Hematopoietic multipotent progenitor cell treated with erythropoietin and hydrocortisone succinate and interleukin-3 and kit ligand, for 4 days (in vitro differentiated cells): ENCODE results near the gene CSF3.
A peak's percentile ranks its signal among the peaks of the same experiment; 100 is the strongest.

ENCODE experiments used
- DNase-seq: peaks from one replicate; pipeline ENCODE4 v3.0.0-alpha.2; 2015

CSF3 gene, protein sequence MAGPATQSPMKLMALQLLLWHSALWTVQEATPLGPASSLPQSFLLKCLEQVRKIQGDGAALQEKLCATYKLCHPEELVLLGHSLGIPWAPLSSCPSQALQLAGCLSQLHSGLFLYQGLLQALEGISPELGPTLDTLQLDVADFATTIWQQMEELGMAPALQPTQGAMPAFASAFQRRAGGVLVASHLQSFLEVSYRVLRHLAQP

DNA sequence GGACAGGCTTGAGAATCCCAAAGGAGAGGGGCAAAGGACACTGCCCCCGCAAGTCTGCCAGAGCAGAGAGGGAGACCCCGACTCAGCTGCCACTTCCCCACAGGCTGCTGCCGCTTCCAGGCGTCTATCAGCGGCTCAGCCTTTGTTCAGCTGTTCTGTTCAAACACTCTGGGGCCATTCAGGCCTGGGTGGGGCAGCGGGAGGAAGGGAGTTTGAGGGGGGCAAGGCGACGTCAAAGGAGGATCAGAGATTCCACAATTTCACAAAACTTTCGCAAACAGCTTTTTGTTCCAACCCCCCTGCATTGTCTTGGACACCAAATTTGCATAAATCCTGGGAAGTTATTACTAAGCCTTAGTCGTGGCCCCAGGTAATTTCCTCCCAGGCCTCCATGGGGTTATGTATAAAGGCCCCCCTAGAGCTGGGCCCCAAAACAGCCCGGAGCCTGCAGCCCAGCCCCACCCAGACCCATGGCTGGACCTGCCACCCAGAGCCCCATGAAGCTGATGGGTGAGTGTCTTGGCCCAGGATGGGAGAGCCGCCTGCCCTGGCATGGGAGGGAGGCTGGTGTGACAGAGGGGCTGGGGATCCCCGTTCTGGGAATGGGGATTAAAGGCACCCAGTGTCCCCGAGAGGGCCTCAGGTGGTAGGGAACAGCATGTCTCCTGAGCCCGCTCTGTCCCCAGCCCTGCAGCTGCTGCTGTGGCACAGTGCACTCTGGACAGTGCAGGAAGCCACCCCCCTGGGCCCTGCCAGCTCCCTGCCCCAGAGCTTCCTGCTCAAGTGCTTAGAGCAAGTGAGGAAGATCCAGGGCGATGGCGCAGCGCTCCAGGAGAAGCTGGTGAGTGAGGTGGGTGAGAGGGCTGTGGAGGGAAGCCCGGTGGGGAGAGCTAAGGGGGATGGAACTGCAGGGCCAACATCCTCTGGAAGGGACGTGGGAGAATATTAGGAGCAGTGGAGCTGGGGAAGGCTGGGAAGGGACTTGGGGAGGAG is at the start of gene CSF3:
Gene CSF3 (plus strand): TSS at position 436 of the 993 bp plus-strand sequence. CDS start 35 bp downstream, at position 471.
- DNase-seq, result peak; percentile 20

DNA sequence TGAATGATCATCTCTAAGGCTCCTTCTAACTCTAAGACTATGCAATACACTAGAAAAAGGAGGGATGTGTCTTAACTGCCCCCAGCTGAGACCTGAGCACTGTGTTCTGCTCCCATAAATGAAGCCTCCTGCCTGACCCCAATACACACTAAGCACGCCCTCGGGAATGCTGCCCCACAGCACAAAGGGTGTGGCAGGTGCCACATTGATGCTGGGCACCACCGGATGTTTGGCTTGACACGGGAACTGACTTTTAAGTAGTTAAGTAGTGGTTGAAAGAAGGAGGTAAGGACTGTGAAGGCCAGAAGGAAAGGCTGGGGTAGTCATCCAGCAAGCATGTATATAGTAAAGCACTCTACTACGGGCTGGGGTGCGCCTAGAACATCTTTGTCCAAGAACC is 48.5 kb upstream of the CSF3 start:
- no peak for DNase-seq

DNA sequence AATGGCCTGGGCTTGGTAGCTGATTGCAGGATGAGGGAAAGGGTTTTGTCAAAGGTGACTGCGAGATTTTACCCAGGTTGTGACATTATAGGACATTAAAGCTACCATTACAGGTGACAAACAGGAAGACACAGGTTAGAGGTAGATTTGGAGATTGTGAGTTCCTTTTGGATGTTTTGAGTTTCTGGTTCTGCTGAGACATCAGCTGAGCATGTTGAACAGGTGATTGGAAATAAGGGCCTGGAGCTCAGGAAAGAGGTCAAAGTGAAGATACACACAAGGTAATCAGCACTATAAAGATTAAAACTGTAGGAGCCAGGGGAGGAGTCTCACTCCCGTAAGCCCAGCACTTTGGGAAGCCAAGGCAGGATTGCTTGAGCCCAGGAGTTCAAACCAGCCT is 46.5 kb upstream of the CSF3 start:
- DNase-seq, result no peak

DNA sequence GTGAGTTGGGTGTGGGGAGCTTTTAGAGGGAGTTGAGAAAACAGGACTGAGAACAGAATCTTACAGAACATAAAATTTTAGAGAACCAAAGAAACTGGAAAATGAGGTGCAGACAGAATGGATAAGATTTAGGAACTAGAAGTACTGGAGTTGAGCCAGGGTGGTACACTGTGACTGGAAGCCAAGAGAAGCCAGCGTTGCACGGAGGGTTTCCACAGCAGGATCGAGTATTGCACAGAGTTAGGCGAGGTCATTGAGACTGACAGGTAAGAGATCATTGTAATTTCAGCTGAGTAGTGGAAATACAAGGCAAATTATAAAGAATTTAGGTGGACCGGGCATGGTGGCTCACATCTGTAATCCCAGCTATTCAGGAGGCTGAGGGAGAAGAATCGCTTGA is 45.9 kb upstream of the CSF3 start:
- DNase-seq, result no peak

DNA sequence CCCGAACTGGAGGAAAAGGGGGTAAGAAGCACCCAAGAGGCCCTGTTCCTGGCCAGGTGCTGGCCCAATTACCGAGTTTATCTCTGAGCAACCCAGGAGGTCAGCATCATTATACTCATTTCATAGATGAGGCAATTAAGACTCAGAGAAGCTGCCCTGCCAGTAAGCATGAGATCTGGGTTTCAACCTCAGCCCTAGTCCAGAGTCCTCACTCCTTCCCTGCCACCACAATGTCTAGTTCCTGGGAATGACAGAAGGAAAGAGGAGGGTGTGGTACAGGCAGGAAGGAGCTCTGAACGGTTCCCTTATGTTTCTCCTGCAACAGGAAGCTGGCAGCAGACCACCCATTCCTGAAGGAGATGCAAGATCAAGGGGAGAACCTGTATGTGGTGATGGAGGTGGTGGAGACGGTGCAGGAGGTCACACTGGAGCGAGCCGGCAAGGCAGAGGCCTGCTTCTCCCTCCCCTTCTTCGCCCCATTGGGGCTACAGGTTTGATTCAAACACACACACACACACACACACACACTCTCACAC is 45.0 kb upstream of the CSF3 start:
- no peak for DNase-seq

DNA sequence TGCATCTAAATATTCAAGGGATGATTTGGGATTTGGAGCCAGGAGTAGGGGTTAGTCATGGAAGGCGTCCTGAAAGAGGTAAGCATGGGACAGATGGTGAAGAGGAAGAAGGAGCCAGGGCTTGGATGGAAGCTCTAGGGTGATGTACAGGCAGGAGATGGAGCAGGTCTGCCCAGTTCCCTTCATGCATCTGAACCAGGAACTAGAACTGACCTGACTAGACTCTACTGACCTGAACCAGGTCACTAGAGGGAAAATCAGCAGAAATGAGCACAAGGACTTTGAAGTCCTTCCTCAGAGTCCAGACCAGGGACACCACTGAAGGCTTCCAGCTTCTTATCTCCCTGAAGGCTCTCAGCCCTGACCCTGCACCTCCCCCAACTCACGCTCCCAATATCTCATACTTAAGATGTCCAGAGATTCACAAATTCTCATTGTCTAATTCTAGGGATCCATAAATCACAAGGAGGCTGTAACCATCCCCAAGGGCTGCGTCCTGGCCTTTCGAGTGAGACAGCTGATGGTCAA is 44.1 kb upstream of the CSF3 start:
- no peak for DNase-seq

DNA sequence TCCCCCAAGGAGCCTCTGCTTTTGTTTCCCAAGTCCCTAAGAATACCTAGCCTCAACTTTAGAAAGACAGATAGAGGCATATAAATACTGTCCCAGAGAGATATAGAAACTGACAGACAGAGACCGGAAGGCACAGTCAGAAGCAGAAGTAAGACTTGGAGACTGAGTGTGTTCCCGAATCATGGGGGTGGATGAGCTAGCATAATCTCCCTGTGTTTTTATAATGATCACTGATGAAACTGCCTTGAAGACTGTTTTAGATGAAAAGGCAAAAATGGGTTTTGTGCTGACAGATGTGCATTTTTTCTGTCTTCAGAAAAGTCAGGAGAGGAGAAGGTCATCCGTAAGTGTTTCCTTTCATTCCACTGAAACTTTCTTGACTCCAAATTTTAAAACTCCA is 43.0 kb upstream of the CSF3 start:
- peak; percentile 52 for DNase-seq

DNA sequence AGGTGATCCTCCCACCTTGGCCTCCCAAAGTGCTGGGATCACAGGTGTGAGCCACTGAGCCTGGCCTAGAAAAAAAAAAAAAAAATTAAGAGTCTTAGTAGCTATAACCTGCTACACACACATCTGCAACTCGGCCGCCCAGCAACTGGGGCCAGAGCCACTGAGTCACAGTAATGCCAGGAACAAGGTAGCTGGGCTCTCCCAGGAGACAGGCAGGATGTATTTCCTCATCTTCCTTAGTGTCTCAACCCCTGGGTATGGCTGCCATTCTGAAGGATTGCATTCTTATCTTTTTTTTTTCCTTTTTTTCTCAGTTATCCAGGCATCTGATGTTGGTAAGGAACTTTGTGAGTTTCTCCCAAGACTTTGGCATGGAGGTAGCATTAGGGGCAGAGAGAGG is 41.7 kb upstream of the CSF3 start:
- no peak for DNase-seq

DNA sequence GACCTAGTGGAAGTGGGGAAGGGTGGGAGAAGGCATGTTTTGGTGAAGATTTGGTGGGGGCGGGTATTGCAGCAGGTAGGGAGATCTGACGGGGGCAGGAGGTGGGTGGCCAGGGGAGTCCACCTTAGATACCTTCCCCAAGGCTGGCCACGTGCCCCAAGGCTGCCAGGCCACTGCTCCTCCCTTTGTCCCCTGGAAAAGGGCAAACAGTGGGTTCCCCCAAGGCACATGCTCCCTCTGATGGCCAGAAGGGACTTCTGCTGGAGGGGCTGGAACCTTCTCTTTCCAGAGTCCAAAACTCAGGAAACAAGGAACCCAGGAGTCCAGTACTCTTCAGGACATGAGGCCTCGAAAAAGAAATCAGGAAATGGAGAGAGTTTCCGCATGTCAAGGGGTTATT is 40.8 kb upstream of the CSF3 start:
- no peak for DNase-seq

DNA sequence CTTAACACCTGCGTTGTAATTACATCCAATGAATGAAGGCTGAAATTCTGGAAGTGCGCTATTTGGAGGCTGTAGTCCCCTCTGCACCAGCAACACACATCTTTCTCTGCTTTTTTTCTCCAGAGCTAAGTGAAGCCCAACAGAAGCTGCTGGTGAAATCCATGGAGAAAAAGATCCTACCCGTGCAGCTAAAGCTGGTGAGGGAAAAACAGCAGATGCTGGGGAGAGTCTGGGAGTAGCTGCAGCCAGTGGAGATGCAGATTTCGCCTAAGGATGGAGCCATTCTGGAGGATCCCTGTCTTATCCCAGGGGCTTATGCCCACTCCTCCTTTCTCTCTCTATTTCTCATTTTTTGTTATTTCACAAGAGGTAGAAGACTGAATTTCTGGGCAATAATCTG is 39.4 kb upstream of the CSF3 start:
- DNase-seq, result no peak

DNA sequence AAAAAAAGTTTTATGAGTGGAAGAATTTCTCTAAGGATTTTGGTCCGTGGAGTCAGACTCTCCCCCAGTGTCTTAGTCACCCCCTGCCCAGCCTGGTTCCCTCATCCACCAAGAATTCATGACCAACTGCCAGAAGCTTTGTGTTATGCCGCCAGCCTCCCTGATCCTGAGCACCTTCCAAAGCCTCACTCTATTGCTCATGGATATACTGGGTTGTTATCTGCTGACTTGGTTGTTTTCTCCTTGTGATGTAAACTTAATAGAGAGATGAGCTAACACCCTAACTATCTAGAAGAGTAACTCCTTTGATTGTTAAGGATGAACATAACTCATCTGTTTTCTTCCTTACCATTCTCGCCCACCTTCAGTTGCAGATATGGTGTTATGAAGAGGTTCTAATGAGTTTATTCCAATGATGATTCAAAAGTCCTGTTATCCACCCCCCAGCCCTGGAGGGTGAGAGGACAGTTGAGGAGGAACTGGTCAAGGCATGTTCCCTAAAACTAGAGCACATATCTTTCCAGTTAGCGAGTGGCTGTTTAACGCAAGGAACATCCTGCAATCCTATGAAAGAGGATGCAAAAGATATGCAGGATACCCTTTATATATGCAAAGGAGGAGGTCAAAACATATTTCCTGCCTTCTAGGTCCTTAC is 36.1 kb upstream of the CSF3 start:
- no peak for DNase-seq

DNA sequence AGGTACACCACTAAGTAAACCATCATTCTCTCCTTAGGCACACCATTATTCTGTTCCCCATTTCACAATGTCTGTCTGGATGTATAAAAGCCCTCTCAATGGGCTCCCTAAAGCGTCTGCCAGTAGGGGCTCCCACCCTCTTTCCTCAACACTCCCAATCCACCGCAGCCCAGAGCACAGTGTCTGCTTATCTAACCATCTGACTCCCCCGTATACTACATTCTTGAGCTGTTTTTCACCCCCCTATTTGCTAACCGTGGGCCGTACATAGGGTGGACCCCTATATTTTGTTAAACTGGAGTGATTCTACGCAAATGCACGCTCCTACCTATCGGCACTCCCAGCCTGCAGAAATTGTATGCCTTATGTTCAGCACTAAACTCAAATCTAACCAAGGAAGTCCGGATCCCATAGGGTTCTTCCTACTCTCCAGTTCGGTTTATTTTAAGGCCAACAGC is 35.3 kb upstream of the CSF3 start:
- peak; percentile 89 for DNase-seq

DNA sequence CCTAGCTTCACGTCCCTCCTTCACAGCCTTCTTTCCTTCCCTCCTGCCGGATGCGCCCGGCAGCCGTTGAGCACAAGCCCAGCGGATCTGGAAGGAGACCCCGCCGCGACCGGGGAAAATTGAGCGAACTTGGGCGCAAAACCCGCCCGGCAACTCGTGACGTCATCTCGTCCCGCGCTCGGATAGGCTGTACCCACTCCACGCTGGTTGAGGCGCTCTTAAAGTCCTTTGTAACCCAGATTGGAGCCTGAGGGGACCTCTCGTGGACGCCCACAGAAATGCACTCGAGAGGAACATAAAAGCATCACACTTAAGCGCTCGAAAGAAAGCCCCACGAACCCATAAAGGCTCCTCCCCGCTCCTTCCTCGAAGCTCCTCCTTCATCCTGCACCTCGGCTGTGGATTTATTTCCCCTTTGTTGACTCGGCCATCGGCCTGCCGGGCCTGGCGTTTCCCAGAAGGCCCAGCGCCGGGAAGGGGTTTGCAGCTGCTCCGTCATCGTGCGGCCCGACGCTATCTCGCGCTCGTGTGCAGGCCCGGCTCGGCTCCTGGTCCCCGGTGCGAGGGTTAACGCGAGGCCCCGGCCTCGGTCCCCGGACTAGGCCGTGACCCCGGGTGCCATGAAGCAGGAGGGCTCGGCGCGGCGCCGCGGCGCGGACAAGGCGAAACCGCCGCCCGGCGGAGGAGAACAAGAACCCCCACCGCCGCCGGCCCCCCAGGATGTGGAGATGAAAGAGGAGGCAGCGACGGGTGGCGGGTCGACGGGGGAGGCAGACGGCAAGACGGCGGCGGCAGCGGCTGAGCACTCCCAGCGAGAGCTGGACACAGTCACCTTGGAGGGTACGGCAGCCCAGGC is 34.7 kb upstream of the CSF3 start, which contains the start of gene PSMD3:
Gene PSMD3 (plus strand): TSS at position 457 of the 856 bp plus-strand sequence. CDS start 164 bp downstream, at position 621.
- peak; percentile 100 for DNase-seq

DNA sequence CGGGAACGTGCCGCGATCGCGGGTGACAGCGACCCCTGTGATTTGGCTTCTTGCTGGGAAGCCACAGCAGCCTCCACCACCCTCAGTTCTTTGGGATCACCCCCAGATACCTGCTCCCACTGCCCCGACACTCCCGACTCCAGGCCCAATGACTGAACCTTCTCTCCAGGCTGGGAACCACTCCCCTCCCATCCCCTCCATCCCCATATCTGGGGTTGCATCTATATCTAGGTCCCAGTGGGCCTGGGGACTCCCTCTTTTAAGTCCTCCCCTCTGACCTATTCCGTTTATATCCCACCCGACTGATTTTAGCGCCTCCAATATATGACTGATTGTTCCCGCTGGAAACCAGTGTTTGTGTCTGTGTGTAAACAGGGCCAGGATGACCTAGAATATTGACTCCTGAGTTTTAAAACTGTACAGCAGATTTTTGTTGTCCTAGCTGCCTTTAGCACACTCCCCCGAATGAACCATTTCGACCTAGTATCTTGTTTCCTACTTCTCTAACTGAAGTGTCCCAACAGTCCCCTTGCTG is 34.0 kb upstream of the CSF3 start:
- peak; percentile 22 for DNase-seq

DNA sequence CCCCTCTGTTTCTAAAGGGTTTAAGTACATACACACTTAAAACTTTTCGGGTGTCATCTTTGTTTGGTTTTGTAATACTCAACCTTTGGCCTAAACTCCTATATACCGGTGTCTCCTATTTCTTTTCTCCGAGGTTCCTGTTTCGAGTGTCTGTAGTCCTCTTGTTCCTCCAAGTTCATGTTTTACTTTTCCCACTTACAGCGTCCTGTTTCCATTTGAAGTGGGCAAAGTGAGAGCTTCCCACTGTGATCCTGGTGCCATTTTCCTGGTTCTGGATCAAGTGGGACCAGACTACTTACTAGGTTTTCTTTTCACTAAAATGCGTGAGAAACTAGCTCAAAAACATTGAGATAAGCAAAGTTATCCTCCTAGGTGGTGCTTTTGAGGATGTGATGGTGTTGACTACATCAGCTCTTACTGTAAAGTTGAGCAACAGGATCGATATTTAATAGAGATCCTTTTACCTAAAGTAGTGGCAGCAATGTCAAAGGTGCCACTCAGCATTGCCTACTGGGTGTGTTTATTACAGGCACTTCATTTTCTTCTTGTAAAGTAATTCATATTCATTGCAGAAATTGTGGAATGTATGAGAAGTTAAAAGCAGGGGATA is 33.4 kb upstream of the CSF3 start:
- peak; percentile 37 for DNase-seq

DNA sequence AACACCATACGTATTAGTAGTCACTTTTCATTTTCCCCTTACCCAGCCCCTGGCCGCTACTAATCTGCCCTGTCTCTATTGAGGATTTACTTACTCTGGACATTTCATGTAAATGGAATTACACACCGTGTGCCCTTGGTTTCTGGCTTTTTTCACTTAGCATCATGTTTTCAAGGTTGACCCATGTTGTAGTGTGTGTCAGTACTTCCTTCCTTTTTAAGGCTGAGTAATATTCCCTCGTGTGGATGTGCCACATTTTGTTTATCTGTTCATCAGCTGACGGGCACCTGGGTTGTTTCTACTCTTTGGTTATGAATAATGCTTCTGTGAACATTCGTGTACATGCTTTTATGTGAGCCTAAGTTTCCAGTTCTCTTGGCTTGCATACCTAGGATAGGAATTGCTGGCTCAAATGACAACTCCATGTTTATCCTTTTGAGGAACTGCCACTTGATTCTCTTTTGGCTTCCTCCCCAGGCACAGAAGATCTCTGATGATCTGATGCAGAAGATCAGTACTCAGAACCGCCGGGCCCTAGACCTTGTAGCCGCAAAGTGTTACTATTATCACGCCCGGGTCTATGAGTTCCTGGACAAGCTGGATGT is 26.9 kb upstream of the CSF3 start:
- no peak for DNase-seq

DNA sequence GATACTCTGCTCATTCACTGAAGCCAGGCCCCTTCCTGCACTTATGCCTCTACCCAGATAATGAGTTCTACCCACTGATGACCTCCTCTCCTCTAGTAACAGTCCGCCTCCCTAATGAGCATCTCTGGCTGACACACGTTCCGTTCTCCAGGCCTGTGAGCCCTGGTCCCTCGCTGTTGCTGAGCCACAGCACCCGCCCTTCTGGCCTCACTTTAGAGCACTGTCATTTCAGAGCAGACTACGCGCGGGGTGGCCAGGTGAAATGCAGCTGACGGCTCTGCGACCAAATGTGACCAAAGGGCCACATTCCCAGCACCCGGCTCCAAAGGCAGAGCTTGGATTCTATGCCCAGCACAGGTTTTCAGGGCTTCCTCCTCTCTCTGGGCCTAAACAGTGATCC is 20.8 kb upstream of the CSF3 start:
- no peak for DNase-seq

DNA sequence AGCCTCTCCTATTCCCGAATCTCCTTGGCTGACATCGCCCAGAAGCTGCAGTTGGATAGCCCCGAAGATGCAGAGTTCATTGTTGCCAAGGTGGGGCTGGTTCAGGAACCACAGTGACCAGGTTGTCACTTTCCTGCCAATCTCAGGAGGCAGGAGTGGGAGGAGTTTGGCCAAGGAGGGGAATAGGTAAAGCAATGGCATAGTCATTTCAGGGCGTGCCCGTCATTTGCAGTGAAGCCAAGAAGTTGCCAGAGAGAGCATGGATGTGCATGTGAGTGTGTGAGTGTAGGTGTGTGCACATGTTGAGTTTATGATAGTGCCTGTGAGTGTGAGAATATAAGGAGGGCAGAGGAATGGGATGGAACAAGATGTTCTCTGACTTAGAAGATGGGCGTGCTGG is 19.8 kb upstream of the CSF3 start:
- no peak for DNase-seq

DNA sequence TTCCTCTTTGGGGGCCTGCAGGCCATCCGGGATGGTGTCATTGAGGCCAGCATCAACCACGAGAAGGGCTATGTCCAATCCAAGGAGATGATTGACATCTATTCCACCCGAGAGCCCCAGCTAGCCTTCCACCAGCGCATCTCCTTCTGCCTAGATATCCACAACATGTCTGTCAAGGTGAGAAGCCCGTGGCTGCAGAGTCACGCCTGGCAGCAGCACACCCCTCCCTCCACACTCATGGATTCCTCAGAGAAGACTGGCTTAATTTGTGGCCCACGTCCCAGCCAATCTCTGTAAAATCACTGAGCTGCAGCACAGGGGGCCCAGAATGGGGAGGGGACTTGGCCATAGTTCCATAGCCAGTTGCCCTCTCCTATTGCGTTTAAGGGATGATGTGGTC is 19.1 kb upstream of the CSF3 start:
- no peak for DNase-seq

DNA sequence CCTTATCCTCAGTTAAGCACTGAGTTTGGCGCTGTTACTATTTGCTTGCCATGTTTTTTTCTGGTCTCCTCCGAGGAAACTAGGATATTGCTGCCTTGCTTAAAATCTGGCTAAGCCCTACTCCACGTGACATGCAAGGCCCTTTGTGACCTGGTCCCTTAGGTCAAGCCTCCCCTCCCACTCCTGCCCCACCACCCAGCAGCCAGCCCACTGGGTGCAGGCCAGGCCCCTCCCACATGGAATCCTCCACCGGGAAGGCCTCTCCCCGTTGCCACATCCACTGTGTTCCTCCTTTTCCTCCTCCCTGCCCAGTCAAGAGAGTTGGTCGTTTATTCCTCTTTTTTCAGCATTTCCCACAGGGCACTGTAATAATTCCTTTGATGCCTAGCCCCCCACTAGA is 18.4 kb upstream of the CSF3 start:
- DNase-seq, result no peak

DNA sequence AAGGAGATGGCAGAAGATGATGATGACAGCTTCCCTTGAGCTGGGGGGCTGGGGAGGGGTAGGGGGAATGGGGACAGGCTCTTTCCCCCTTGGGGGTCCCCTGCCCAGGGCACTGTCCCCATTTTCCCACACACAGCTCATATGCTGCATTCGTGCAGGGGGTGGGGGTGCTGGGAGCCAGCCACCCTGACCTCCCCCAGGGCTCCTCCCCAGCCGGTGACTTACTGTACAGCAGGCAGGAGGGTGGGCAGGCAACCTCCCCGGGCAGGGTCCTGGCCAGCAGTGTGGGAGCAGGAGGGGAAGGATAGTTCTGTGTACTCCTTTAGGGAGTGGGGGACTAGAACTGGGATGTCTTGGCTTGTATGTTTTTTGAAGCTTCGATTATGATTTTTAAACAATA is 17.7 kb upstream of the CSF3 start:
- DNase-seq, result no peak
